ENCODE measurements around the gene DUSP9. TPM values are rescaled to one million over a fixed set of nuclear protein-coding genes. Genes with fewer than 3 reads are reported as not detected.

DUSP9 gene
- total RNA-seq, 1 donor from 2014 or later, result not detected

- no peak for DNase-seq
- H3K4me3 Mint-ChIP-seq, result no peak overlapping the region
- no peak for TF ChIP-seq CTCF (IDR thresholded peaks at IDR 0.05)
- peaks cover 9% of the 10 kb centered on the region for H3K4me1 Mint-ChIP-seq
- ChIA-PET CTCF (interaction anchor here (1.0 kb wide), 1 partner anchor 35 kb away, joined by 3 read pairs; the partner anchor contains the start of gene DUSP9), POLR2A (interaction anchor here (0.6 to 0.7 kb wide), 2 partner anchors 11 to 51 kb away, joined by 5 to 11 read pairs; no protein-coding TSS in a partner anchor)
- intact Hi-C loops (cut with micrococcal nuclease), result loop anchor here (2.0 to 5.0 kb wide), 2 partner anchors 39 to 57 kb away; no protein-coding TSS in a partner anchor
- no peak for ATAC-seq (ENCODE audit: low read depth)
- H3K36me3 Mint-ChIP-seq (ENCODE audit: low read depth), result no peaks in the 10 kb centered on the region
- peaks cover 3% of the 10 kb centered on the region for H3K27me3 Mint-ChIP-seq
- no peaks in the 10 kb centered on the region for H3K9me3 Mint-ChIP-seq
- H3K27ac Mint-ChIP-seq, result no peak overlapping the region
Measured at GRCh38 chrX:153611298-153612095, 35.5 kb upstream of the DUSP9 start.

- CTCF ChIA-PET, result no interaction called here
- DNase-seq (no peak), ATAC-seq (ENCODE audit: low read depth) (no peak)
- no peaks in the 10 kb centered on the region for H3K9me3 Mint-ChIP-seq
- no peak overlapping the region for H3K4me3 Mint-ChIP-seq
- intact Hi-C loops (cut with micrococcal nuclease), result loop anchor here (5.0 kb wide), 1 partner anchor 40 kb away; no protein-coding TSS in a partner anchor
- POLR2A ChIA-PET, result interaction anchor here (0.6 to 0.7 kb wide), 2 partner anchors 12 to 50 kb away, joined by 5 to 11 read pairs; no protein-coding TSS in a partner anchor
- peaks cover 9% of the 10 kb centered on the region for H3K4me1 Mint-ChIP-seq
- TF ChIP-seq CTCF (IDR thresholded peaks at IDR 0.05), result no peak
- peaks cover 3% of the 10 kb centered on the region for H3K27me3 Mint-ChIP-seq
- no peaks in the 10 kb centered on the region for H3K36me3 Mint-ChIP-seq (ENCODE audit: low read depth)
- H3K27ac Mint-ChIP-seq, result no peak overlapping the region
Measured at GRCh38 chrX:153612413-153612812, 34.6 kb upstream of the DUSP9 start.

GRCh38 chrX:153614818-153615217 lies 32.2 kb upstream of the DUSP9 start:
- DNase-seq (no peak), ATAC-seq (ENCODE audit: low read depth) (no peak)
- no peak for TF ChIP-seq CTCF (IDR thresholded peaks at IDR 0.05)
- H3K4me3 Mint-ChIP-seq, result no peak overlapping the region
- intact Hi-C loops (cut with micrococcal nuclease), result loop anchor here (5.0 kb wide), 1 partner anchor 43 kb away; no protein-coding TSS in a partner anchor
- ChIA-PET CTCF (no interaction called here), POLR2A (no interaction called here)
- H3K4me1 Mint-ChIP-seq, result peaks cover 5% of the 10 kb centered on the region
- no peak overlapping the region for H3K27ac Mint-ChIP-seq
- no peaks in the 10 kb centered on the region for H3K36me3 Mint-ChIP-seq (ENCODE audit: low read depth)
- no peaks in the 10 kb centered on the region for H3K9me3 Mint-ChIP-seq
- peaks cover 6% of the 10 kb centered on the region for H3K27me3 Mint-ChIP-seq

- intact Hi-C loops (cut with micrococcal nuclease), result no loop called here
- no peak overlapping the region for H3K4me3 Mint-ChIP-seq
- POLR2A ChIA-PET, result no interaction called here
- H3K9me3 Mint-ChIP-seq, result no peaks in the 10 kb centered on the region
- no peaks in the 10 kb centered on the region for H3K4me1 Mint-ChIP-seq
- H3K27me3 Mint-ChIP-seq, result peaks cover 12% of the 10 kb centered on the region
- DNase-seq (no peak), ATAC-seq (ENCODE audit: low read depth) (no peak)
- TF ChIP-seq CTCF (IDR thresholded peaks at IDR 0.05), result no peak
- CTCF ChIA-PET, result no interaction called here
- no peak overlapping the region for H3K27ac Mint-ChIP-seq
- no peaks in the 10 kb centered on the region for H3K36me3 Mint-ChIP-seq (ENCODE audit: low read depth)
Measured at GRCh38 chrX:153620576-153620975, 26.4 kb upstream of the DUSP9 start.

- no peak for TF ChIP-seq CTCF (IDR thresholded peaks at IDR 0.05)
- ATAC-seq (ENCODE audit: low read depth) (no peak), DNase-seq (no peak)
- intact Hi-C loops (cut with micrococcal nuclease), result no loop called here
- Mint-ChIP-seq H3K4me3 (no peak overlapping the region), H3K9me3 (no peaks in the 10 kb centered on the region), H3K27me3 (peaks cover 12% of the 10 kb centered on the region), H3K27ac (no peak overlapping the region), H3K4me1 (no peaks in the 10 kb centered on the region), H3K36me3 (ENCODE audit: low read depth) (no peaks in the 10 kb centered on the region)
- ChIA-PET CTCF (no interaction called here), POLR2A (no interaction called here)
Measured at GRCh38 chrX:153621949-153622598, 24.9 kb upstream of the DUSP9 start.
